ENCODE results near the gene MAP3K9. TPM values are rescaled to one million over a fixed set of nuclear protein-coding genes. Genes with fewer than 3 reads are reported as not detected.

The MAP3K9 gene
- total and polyA plus RNA-seq, 9 of the 15 experiments (the other 6 are each of a cell fraction or from before 2014, with no cell fraction given) = 0.03 to 0.60 (median 0.36) TPM

DNA sequence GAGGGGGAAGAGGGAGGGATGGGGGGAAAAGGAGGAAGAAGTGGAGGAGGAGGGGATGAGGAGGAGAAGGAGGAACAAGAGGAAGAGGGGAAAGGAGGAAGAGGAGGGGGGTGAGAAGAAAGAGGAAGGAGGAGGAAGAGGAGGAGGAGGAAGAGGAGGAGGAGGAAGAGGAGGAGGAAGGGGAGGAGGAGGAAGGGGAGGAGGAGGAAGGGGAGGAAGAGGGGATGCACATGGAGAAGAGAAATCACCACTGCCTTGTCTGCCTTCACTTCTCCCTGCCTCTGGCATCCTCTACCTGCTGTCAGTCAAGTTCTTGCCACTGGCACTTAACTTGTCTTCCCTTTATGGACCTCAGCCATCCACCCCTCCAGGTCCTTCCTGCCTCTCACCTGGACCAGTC lies 107.7 kb downstream of the MAP3K9 start:
- Histone ChIP-seq H3K4me3 (no peak overlapping the region), H3K4me2 (ENCODE audit: insufficient read depth, low read length) (no peak overlapping the region), H2AFZ (ENCODE audit: low read depth, low read length) (no peak overlapping the region), H4K20me1 (replicated peaks; ENCODE audit: control insufficient read depth, insufficient read depth, low read length) (no peaks in the 10 kb centered on the region), H3K9me1 (ENCODE audit: control insufficient read depth, insufficient read depth, low read length) (no peaks in the 10 kb centered on the region), H3K4me1 (replicated peaks in 1 of 2; ENCODE audit: control insufficient read depth in 2 of 2, insufficient read depth in 2 of 2, low read length in 2 of 2) (peaks cover 8 to 14% of the 10 kb centered on the region in 2 experiments; a peak in 4 of 5 replicates), H3K27ac (ENCODE audit: extremely low read depth, low read depth, low read length) (no peak overlapping the region), H3K79me2 (ENCODE audit: control insufficient read depth, insufficient read depth, low read length) (no peaks in the 10 kb centered on the region), H3K9me3 (replicated peaks; ENCODE audit: control insufficient read depth, insufficient read depth, low read depth, low read length) (no peaks in the 10 kb centered on the region), H3K36me3 (ENCODE audit: control insufficient read depth, insufficient read depth, low read length) (no peaks in the 10 kb centered on the region), H3K27me3 (ENCODE audit: control insufficient read depth in 2 of 2, insufficient read depth in 2 of 2, low read length in 2 of 2) (no peaks in the 10 kb centered on the region), H3K9ac (ENCODE audit: insufficient read depth in 1 of 2, low read depth in 2 of 2, low read length in 2 of 2) (no peak overlapping the region)
- TF ChIP-seq NCOR1 (IDR thresholded peaks at IDR 0.05) = no peak
- no peak for TF ChIP-seq ZNF175 (CRISPR knock-in tag; IDR thresholded peaks at IDR 0.05; ENCODE audit: low read depth)
- peak; percentile 57 for TF ChIP-seq ZNF263 (CRISPR knock-in tag; IDR thresholded peaks at IDR 0.05; ENCODE audit: borderline replicate concordance)
- ChIA-PET CTCF (ENCODE audit: low intra/inter-chr PET ratio) (no interaction called here), POLR2A (no interaction called here)
- no peak for FAIRE-seq
- no peak for ATAC-seq
- in situ Hi-C loops (cut with MboI) = no loop called here
- BruUV-seq (replicated peaks) = no TSS peak
- no peak for DNase-seq (ENCODE audit: extremely low read depth in 1 of 4, low spot score in 3 of 4)
- intact Hi-C loops (cut with micrococcal nuclease) = no loop called here

DNA sequence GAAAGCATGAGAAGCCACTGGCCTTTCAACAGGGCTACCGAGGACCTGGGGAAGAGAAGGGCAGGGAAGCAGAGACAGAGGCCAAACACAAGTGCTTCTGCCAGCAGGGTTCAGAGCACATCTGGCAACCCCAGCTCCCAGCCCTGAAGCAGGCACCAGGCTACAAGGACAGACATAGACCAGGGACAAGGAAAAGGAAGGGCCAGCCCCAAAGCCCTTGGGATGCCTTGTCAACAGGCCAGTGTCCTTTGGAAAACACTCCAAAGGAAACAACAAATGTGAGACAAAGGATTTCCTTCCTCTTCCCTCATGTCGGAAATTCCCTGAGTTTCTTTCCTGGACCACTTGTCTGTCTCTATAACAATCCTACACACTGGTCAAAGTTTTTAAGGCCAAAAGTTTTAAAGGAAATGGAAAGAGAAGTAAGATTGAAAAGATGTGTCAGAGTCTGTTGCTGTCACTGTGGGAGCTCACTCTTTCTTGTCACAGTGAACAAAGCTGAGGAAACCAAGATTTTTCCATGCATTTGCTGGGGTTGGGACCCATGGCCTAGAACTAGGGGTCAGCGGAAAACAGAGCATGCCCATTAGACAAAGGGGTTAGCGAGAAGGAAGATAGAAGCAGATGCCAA lies 108.2 kb downstream of the MAP3K9 start:
- TF ChIP-seq SP2 (IDR thresholded peaks at IDR 0.05; ENCODE audit: extremely low read depth, low read depth, low read length, poor library complexity, severe bottlenecking) = no peak
- no peak for TF ChIP-seq KLF10 (CRISPR knock-in tag; IDR thresholded peaks at IDR 0.05)
- no peak for TF ChIP-seq ZNF197 (CRISPR knock-in tag; IDR thresholded peaks at IDR 0.05; ENCODE audit: low read depth)
- no peak for TF ChIP-seq HSF4 (CRISPR knock-in tag; IDR thresholded peaks at IDR 0.05; ENCODE audit: borderline replicate concordance)
- no peak for TF ChIP-seq ZNF263 (CRISPR knock-in tag; IDR thresholded peaks at IDR 0.05; ENCODE audit: borderline replicate concordance)
- TF ChIP-seq SNIP1 (IDR thresholded peaks at IDR 0.05; ENCODE audit: low read depth) = no peak
- TF ChIP-seq DEAF1 (CRISPR knock-in tag; IDR thresholded peaks at IDR 0.05) = no peak
- no peak for TF ChIP-seq HNRNPK (IDR thresholded peaks at IDR 0.05; ENCODE audit: low read depth, low read length, poor library complexity, severe bottlenecking)
- no peak for TF ChIP-seq BMI1 (IDR thresholded peaks at IDR 0.05; ENCODE audit: low read length)
- in situ Hi-C loops (cut with MboI) = no loop called here
- Histone ChIP-seq H3K9me1 (ENCODE audit: control insufficient read depth, insufficient read depth, low read length) (no peaks in the 10 kb centered on the region), H3K27me3 (ENCODE audit: control insufficient read depth in 2 of 2, insufficient read depth in 2 of 2, low read length in 2 of 2) (no peaks in the 10 kb centered on the region), H3K9ac (ENCODE audit: insufficient read depth in 1 of 2, low read depth in 2 of 2, low read length in 2 of 2) (no peak overlapping the region), H4K20me1 (replicated peaks; ENCODE audit: control insufficient read depth, insufficient read depth, low read length) (no peaks in the 10 kb centered on the region), H3K9me3 (replicated peaks; ENCODE audit: control insufficient read depth, insufficient read depth, low read depth, low read length) (no peaks in the 10 kb centered on the region), H3K79me2 (ENCODE audit: control insufficient read depth, insufficient read depth, low read length) (no peaks in the 10 kb centered on the region), H3K4me1 (replicated peaks in 1 of 2; ENCODE audit: control insufficient read depth in 2 of 2, insufficient read depth in 2 of 2, low read length in 2 of 2) (peaks cover 8 to 14% of the 10 kb centered on the region in 2 experiments; a peak in 4 of 5 replicates), H2AFZ (ENCODE audit: low read depth, low read length) (no peak overlapping the region), H3K36me3 (ENCODE audit: control insufficient read depth, insufficient read depth, low read length) (no peaks in the 10 kb centered on the region), H3K4me2 (ENCODE audit: insufficient read depth, low read length) (no peak overlapping the region), H3K27ac (ENCODE audit: extremely low read depth, low read depth, low read length) (no peak overlapping the region), H3K4me3 (no peak overlapping the region)
- no TSS peak for BruUV-seq (replicated peaks)
- no peak for ATAC-seq
- intact Hi-C loops (cut with micrococcal nuclease) = no loop called here
- WGBS (ENCODE audit: insufficient coverage, low coverage, missing lambda C conversion rate) = 11% methylated on average over 3 of the region's 4 CpGs
- no peak for FAIRE-seq
- ChIA-PET CTCF (ENCODE audit: low intra/inter-chr PET ratio) (no interaction called here), POLR2A (no interaction called here)
- DNase-seq (ENCODE audit: extremely low read depth in 1 of 4, low spot score in 3 of 4) = no peak
